Activated naive CD8-positive, alpha-beta T cell treated with anti-CD3 and anti-CD28 coated beads for 36 hours (primary cell): ENCODE measurements around the gene SULT1C3. TPM values are rescaled to one million over a fixed set of nuclear protein-coding genes. Genes with fewer than 3 reads are reported as not detected.

Experiments
- DNase-seq: peaks from one replicate; pipeline ENCODE4 v3.0.0; 2021
- H3K27ac Mint-ChIP-seq: one replicate; pipeline ENCODE4 v1.8.0; 2022; ENCODE audit warnings: mild to moderate bottlenecking, moderate library complexity, mixed read lengths
- H3K27me3 Mint-ChIP-seq: one replicate; pipeline ENCODE4 v1.8.0; 2022; ENCODE audit warnings: mild to moderate bottlenecking, mixed read lengths
- H3K36me3 Mint-ChIP-seq: one replicate; pipeline ENCODE4 v1.8.0; 2021; ENCODE audit warnings: mild to moderate bottlenecking, mixed read lengths
- H3K4me1 Mint-ChIP-seq: one replicate; pipeline ENCODE4 v1.8.0; 2021; ENCODE audit warnings: mixed read lengths
- H3K4me3 Mint-ChIP-seq: one replicate; pipeline ENCODE4 v1.8.0; 2022; ENCODE audit warnings: mild to moderate bottlenecking, moderate library complexity, mixed read lengths
- H3K9me3 Mint-ChIP-seq: one replicate; pipeline ENCODE4 v1.8.0; 2022; ENCODE audit warnings: mixed read lengths
- total RNA-seq, 2 experiments: library from RNA; stranded (reverse); gene quantifications; one replicate each; pipeline ENCODE4 v1.2.3, GENCODE V29; 2021

The SULT1C3 gene
- total RNA-seq, 2 experiments from 2014 or later, result not detected

DNA sequence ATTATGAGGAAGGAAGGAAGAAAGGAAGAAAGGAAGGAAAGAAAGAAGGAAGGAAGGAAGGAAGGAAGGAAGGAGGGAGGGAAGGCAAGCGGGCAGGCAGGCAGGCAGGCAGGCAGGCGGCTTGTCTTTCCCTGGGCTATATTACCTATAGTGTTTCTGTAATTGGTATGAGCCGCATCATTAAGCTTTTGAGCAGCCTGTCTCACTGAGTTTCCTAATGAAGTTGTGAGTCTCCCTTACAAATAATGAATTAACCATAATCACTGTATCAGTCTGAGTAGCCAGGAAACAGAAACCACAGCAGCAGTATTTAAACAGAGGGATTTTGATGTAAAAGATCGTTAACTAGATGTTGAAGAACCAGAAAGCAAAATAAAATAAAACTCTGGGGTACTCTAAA is 11.8 kb upstream of the SULT1C3 start:
- H3K27ac Mint-ChIP-seq, result no peak overlapping the region
- H3K4me3 Mint-ChIP-seq, result no peak overlapping the region
- H3K4me1 Mint-ChIP-seq, result no peaks in the 10 kb centered on the region
- no peaks in the 10 kb centered on the region for H3K36me3 Mint-ChIP-seq
- no peak for DNase-seq
- peaks cover 10% of the 10 kb centered on the region for H3K27me3 Mint-ChIP-seq
- peaks cover 7% of the 10 kb centered on the region for H3K9me3 Mint-ChIP-seq

GRCh38 chr2:108228537-108228936 is 11.2 kb upstream of the SULT1C3 start:
- H3K27me3 Mint-ChIP-seq, result peaks cover 10% of the 10 kb centered on the region
- no peak for DNase-seq
- H3K9me3 Mint-ChIP-seq, result peaks cover 4% of the 10 kb centered on the region
- no peaks in the 10 kb centered on the region for H3K36me3 Mint-ChIP-seq
- H3K27ac Mint-ChIP-seq, result no peak overlapping the region
- no peaks in the 10 kb centered on the region for H3K4me1 Mint-ChIP-seq
- no peak overlapping the region for H3K4me3 Mint-ChIP-seq

GRCh38 chr2:108229875-108230274 is 9.9 kb upstream of the SULT1C3 start:
- Mint-ChIP-seq H3K27me3 (peaks cover 14% of the 10 kb centered on the region), H3K4me3 (no peak overlapping the region), H3K4me1 (no peaks in the 10 kb centered on the region), H3K27ac (no peak overlapping the region), H3K36me3 (peaks cover 1% of the 10 kb centered on the region), H3K9me3 (peaks cover under 1% of the 10 kb centered on the region)
- DNase-seq, result no peak

DNA sequence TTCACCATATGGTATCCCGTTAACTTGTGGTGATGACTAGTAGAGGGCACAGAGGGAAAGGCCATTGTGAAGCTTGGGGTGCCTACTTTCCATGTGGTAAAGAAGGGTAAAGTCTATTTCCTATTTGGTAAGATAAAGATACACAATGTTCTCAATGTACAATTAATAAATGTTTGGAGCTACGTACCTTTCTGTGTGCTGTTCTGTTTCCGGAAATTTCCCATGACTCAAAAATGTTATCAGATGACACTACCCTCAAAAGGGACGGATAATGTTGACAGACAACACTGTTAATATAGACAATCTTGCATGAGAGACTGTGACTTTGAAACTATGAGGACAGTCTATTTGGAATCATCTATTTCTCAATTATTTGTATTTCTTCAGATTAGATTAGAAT is 4.2 kb upstream of the SULT1C3 start:
- H3K4me1 Mint-ChIP-seq, result no peaks in the 10 kb centered on the region
- DNase-seq, result no peak
- peaks cover 7% of the 10 kb centered on the region for H3K9me3 Mint-ChIP-seq
- no peak overlapping the region for H3K27ac Mint-ChIP-seq
- peaks cover 10% of the 10 kb centered on the region for H3K27me3 Mint-ChIP-seq
- H3K36me3 Mint-ChIP-seq, result peaks cover 2% of the 10 kb centered on the region
- no peak overlapping the region for H3K4me3 Mint-ChIP-seq

- peaks cover 8% of the 10 kb centered on the region for H3K27me3 Mint-ChIP-seq
- H3K4me3 Mint-ChIP-seq, result no peak overlapping the region
- peaks cover 7% of the 10 kb centered on the region for H3K9me3 Mint-ChIP-seq
- H3K27ac Mint-ChIP-seq, result no peak overlapping the region
- H3K36me3 Mint-ChIP-seq, result peaks cover 2% of the 10 kb centered on the region
- no peak for DNase-seq
- H3K4me1 Mint-ChIP-seq, result no peaks in the 10 kb centered on the region
Measured at GRCh38 chr2:108236676-108237335, 3.0 kb upstream of the SULT1C3 start.

DNA sequence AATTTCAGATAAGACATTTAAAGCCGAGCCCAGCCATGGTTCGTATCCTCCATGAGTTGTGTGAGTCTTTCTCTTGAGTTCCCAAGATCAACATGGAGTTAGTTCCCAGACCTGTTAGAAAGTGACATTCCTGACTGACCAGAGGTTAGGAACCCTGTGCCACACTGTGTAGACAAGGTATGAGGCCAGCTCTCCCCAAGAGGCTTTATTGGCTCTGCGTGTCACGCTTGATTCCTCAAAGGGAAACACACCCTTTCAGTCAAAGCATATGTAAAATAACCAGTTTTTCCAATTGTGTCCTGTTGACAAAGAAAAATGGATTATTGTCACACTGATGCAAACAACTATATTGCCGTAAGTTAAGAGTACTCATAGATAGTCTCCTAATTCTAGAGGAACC is 1.2 kb downstream of the SULT1C3 start:
- Mint-ChIP-seq H3K36me3 (no peaks in the 10 kb centered on the region), H3K9me3 (peaks cover 5% of the 10 kb centered on the region), H3K4me1 (no peaks in the 10 kb centered on the region), H3K27me3 (peaks cover 4% of the 10 kb centered on the region), H3K4me3 (no peak overlapping the region), H3K27ac (no peak overlapping the region)
- DNase-seq, result no peak

- Mint-ChIP-seq H3K27ac (no peak overlapping the region), H3K27me3 (peaks cover 5% of the 10 kb centered on the region), H3K4me1 (no peaks in the 10 kb centered on the region), H3K36me3 (no peaks in the 10 kb centered on the region), H3K9me3 (no peaks in the 10 kb centered on the region), H3K4me3 (no peak overlapping the region)
- no peak for DNase-seq
Measured at GRCh38 chr2:108243566-108243965, 3.8 kb downstream of the SULT1C3 start.

GRCh38 chr2:108244667-108245414 is 5.1 kb downstream of the SULT1C3 start:
- no peak for DNase-seq
- Mint-ChIP-seq H3K27me3 (peaks cover 7% of the 10 kb centered on the region), H3K4me3 (no peak overlapping the region), H3K4me1 (no peaks in the 10 kb centered on the region), H3K9me3 (no peaks in the 10 kb centered on the region), H3K27ac (no peak overlapping the region), H3K36me3 (no peaks in the 10 kb centered on the region)

GRCh38 chr2:108253106-108253505 is 13.3 kb downstream of the SULT1C3 start:
- Mint-ChIP-seq H3K27me3 (peaks cover 13% of the 10 kb centered on the region), H3K27ac (no peak overlapping the region), H3K36me3 (no peaks in the 10 kb centered on the region), H3K9me3 (no peaks in the 10 kb centered on the region), H3K4me1 (no peaks in the 10 kb centered on the region), H3K4me3 (no peak overlapping the region)
- DNase-seq, result no peak

GRCh38 chr2:108257757-108258331 is 18.1 kb downstream of the SULT1C3 start:
- no peak for DNase-seq
- no peaks in the 10 kb centered on the region for H3K4me1 Mint-ChIP-seq
- H3K36me3 Mint-ChIP-seq, result no peaks in the 10 kb centered on the region
- H3K27me3 Mint-ChIP-seq, result peaks cover 3% of the 10 kb centered on the region
- no peaks in the 10 kb centered on the region for H3K9me3 Mint-ChIP-seq
- no peak overlapping the region for H3K4me3 Mint-ChIP-seq
- no peak overlapping the region for H3K27ac Mint-ChIP-seq

DNA sequence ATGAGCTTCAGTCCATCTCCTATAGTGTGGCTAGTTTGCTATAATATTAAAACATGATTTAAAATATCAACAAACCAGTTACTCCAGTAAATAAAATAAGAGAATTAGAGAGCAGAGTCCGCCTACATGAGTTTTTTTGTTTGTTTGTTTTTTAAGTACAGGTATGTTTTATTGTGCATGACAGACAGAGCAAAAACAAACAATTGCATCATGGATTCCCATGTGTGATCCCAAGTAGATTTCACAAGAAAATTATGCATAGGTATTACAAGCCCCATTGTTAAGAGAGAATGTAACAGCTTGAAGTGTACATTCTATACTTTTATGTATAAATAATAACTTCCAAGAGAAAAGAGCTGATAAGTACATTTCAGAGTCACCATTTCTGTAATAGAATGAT is 21.0 kb downstream of the SULT1C3 start:
- Mint-ChIP-seq H3K4me3 (no peak overlapping the region), H3K27ac (no peak overlapping the region), H3K27me3 (peaks cover 8% of the 10 kb centered on the region), H3K9me3 (no peaks in the 10 kb centered on the region), H3K36me3 (no peaks in the 10 kb centered on the region), H3K4me1 (no peaks in the 10 kb centered on the region)
- no peak for DNase-seq

GRCh38 chr2:108262036-108262435 is 22.3 kb downstream of the SULT1C3 start:
- Mint-ChIP-seq H3K4me3 (no peak overlapping the region), H3K4me1 (no peaks in the 10 kb centered on the region), H3K27me3 (peaks cover 5% of the 10 kb centered on the region), H3K27ac (no peak overlapping the region), H3K9me3 (no peaks in the 10 kb centered on the region), H3K36me3 (no peaks in the 10 kb centered on the region)
- no peak for DNase-seq

DNA sequence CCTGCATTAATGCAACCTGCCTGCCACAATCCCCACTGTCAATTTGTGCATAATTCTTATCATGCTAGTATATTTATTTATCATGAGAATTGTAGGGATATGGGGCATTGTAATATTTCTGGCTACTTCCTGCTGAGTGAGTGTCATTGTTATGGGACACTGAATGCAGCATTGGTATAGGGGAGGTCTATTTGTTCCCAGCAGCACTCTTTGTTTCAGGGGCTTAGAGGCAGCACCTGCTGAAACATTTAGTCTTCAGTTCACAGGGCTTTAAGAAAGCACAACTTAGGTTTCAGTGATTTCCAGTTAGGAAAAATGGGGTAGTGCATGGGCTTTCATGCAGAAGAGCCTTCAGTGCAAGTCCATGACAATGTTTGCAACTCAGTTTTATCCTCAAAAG is 23.6 kb downstream of the SULT1C3 start:
- H3K27me3 Mint-ChIP-seq, result peaks cover 5% of the 10 kb centered on the region
- H3K9me3 Mint-ChIP-seq, result no peaks in the 10 kb centered on the region

GRCh38 chr2:108266218-108266617 is 26.4 kb downstream of the SULT1C3 start:
- DNase-seq, result no peak
- H3K4me3 Mint-ChIP-seq, result no peak overlapping the region
- H3K27ac Mint-ChIP-seq, result no peak overlapping the region
- H3K4me1 Mint-ChIP-seq, result no peaks in the 10 kb centered on the region
- H3K9me3 Mint-ChIP-seq, result no peaks in the 10 kb centered on the region
- no peaks in the 10 kb centered on the region for H3K36me3 Mint-ChIP-seq
- H3K27me3 Mint-ChIP-seq, result peaks cover 5% of the 10 kb centered on the region

More for the DNA sequence above, 23.6 kb downstream of the SULT1C3 start:
- H3K4me3 Mint-ChIP-seq, result no peak overlapping the region
- H3K27ac Mint-ChIP-seq, result no peak overlapping the region
- DNase-seq, result no peak
- H3K36me3 Mint-ChIP-seq, result no peaks in the 10 kb centered on the region
- no peaks in the 10 kb centered on the region for H3K4me1 Mint-ChIP-seq

- Mint-ChIP-seq H3K27ac (no peak overlapping the region), H3K9me3 (no peaks in the 10 kb centered on the region), H3K4me1 (no peaks in the 10 kb centered on the region), H3K27me3 (peaks cover 5% of the 10 kb centered on the region), H3K4me3 (no peak overlapping the region), H3K36me3 (no peaks in the 10 kb centered on the region)
- DNase-seq, result no peak
Measured at GRCh38 chr2:108267101-108267500, 27.3 kb downstream of the SULT1C3 start.

DNA sequence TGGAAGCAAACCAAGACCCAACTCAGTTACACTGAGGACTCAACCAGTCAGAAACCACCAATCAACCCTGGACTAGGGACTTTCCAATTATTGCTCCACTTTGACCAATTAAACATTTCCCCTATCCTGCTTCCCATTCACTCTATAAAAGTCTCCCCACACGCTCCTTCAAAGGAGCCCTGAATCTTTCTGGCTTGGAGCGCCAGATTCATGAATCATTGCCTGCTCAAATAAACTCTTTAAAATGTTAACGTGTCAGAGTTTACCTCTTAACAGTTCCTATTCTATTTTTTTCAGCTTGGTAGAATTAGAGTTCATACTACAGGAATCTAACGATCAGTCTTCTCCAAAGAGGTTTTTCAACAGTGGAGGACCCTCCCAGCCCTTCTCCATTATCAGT is 28.2 kb downstream of the SULT1C3 start:
- no peak overlapping the region for H3K27ac Mint-ChIP-seq
- DNase-seq, result no peak
- H3K36me3 Mint-ChIP-seq, result no peaks in the 10 kb centered on the region
- H3K9me3 Mint-ChIP-seq, result no peaks in the 10 kb centered on the region
- H3K4me3 Mint-ChIP-seq, result no peak overlapping the region
- H3K27me3 Mint-ChIP-seq, result peaks cover 5% of the 10 kb centered on the region
- no peaks in the 10 kb centered on the region for H3K4me1 Mint-ChIP-seq
